Activated T-cell treated with anti-CD3 and anti-CD28 coated beads, Interleukin-2, amount 50 U/mL, for 48 hours (primary cell): ENCODE measurements around the gene USP17L18.
"Not testable (repeated sequence)": the region's sequence is repeated elsewhere in the genome, so short reads cannot be mapped to it uniquely, and the experiment has no call there.

Source experiments
- DNase-seq, 2 experiments: peaks; one replicate each; pipeline ENCODE4 v3.0.0-alpha.2; 2020

Gene USP17L18

GRCh38 chr4:9247953-9248680 is at the start of gene USP17L18:
Gene USP17L18, plus strand, starts transcription at chr4:9248630. Its CDS starts 0 bp downstream, at chr4:9248630.
- DNase-seq, result peak in 1 of 2 experiments; percentile 13

- DNase-seq, result not testable (repeated sequence)
Observed at GRCh38 chr4:9210357-9210756, 38.1 kb upstream of the USP17L18 start, which contains the start of gene USP17L10. Gene USP17L10, plus strand, starts transcription at chr4:9210657. Its CDS starts 0 bp downstream, at chr4:9210657.

- DNase-seq, result not testable (repeated sequence)
Observed at GRCh38 chr4:9214701-9215100, 33.7 kb upstream of the USP17L18 start.

- DNase-seq, result not testable (repeated sequence)
Observed at GRCh38 chr4:9215105-9215504, 33.3 kb upstream of the USP17L18 start, which contains the start of gene USP17L11. Gene USP17L11, plus strand, starts transcription at chr4:9215405. Its CDS starts 0 bp downstream, at chr4:9215405.

- not testable (repeated sequence) for DNase-seq
Observed at GRCh38 chr4:9219852-9220251, 28.6 kb upstream of the USP17L18 start, which contains the start of gene USP17L12. Gene USP17L12, plus strand, starts transcription at chr4:9220152. Its CDS starts 0 bp downstream, at chr4:9220152.

GRCh38 chr4:9224596-9224995 is 23.8 kb upstream of the USP17L18 start, which contains the start of gene USP17L13:
Gene USP17L13, plus strand, starts transcription at chr4:9224896. Its CDS starts 0 bp downstream, at chr4:9224896.
- DNase-seq, result not testable (repeated sequence)

GRCh38 chr4:9230249-9230648 is 18.2 kb upstream of the USP17L18 start:
- peak in 1 of 2 experiments; percentile 14 for DNase-seq

- DNase-seq, result not testable (repeated sequence)
Observed at GRCh38 chr4:9234085-9234484, 14.3 kb upstream of the USP17L18 start, which contains the start of gene USP17L15. Gene USP17L15, plus strand, starts transcription at chr4:9234385. Its CDS starts 0 bp downstream, at chr4:9234385.

- DNase-seq, result not testable (repeated sequence)
Observed at GRCh38 chr4:9238461-9238860, 10.0 kb upstream of the USP17L18 start.

GRCh38 chr4:9243579-9243978 is 4.9 kb upstream of the USP17L18 start, which contains the start of gene USP17L17:
Gene USP17L17, plus strand, starts transcription at chr4:9243879. Its CDS starts 0 bp downstream, at chr4:9243879.
- not testable (repeated sequence) for DNase-seq

- not testable (repeated sequence) for DNase-seq
Observed at GRCh38 chr4:9253078-9253477, 4.6 kb downstream of the USP17L18 start, which contains the start of gene USP17L19. Gene USP17L19, plus strand, starts transcription at chr4:9253378. Its CDS starts 0 bp downstream, at chr4:9253378.

- DNase-seq, result not testable (repeated sequence)
Observed at GRCh38 chr4:9257824-9258223, 9.4 kb downstream of the USP17L18 start, which contains the start of gene USP17L20. Gene USP17L20, plus strand, starts transcription at chr4:9258124. Its CDS starts 0 bp downstream, at chr4:9258124.

GRCh38 chr4:9262572-9262971 is 14.1 kb downstream of the USP17L18 start, which contains the start of gene USP17L21:
Gene USP17L21, plus strand, starts transcription at chr4:9262872. Its CDS starts 0 bp downstream, at chr4:9262872.
- not testable (repeated sequence) for DNase-seq

- DNase-seq, result not testable (repeated sequence)
Observed at GRCh38 chr4:9267319-9267718, 18.9 kb downstream of the USP17L18 start, which contains the start of gene USP17L22. Gene USP17L22, plus strand, starts transcription at chr4:9267619. Its CDS starts 0 bp downstream, at chr4:9267619.

- DNase-seq, result peak; percentile 18 to 20
Observed at GRCh38 chr4:9271719-9272118, 23.3 kb downstream of the USP17L18 start.
